GM12891 (cell line): ENCODE measurements around the gene DDX10.

Experiments
- DNase-seq: peaks from one replicate; pipeline ENCODE4 v3.0.0; 2011; ENCODE audit warnings: low spot score; ENCODE audit not compliant: insufficient read length
- FAIRE-seq: peaks from 2 replicates; lab custom pipeline; 2011; peaks lifted over from hg19 to GRCh38; lab: Jason Lieb, UNC
- PAX5 ChIP-seq: IDR thresholded peaks from 2 replicates; pipeline ENCODE4 v1.6.1; 2011; ENCODE audit warnings: low read length, moderate library complexity, mild to moderate bottlenecking; ENCODE audit not compliant: insufficient read depth, severe bottlenecking
- POLR2A ChIP-seq: IDR thresholded peaks from 2 replicates; pipeline ENCODE4 v1.6.1; 2011; ENCODE audit warnings: low read depth, low read length, control low read depth
- POLR2AphosphoS5 ChIP-seq: IDR thresholded peaks from 2 replicates; pipeline ENCODE4 v1.6.1; 2011; ENCODE audit warnings: low read depth, low read length, control low read depth
- POU2F2 ChIP-seq: IDR thresholded peaks from 2 replicates; pipeline ENCODE4 v1.6.1; 2011; ENCODE audit warnings: low read depth, mild to moderate bottlenecking, control low read depth, low read length, moderate library complexity
- SPI1 ChIP-seq: IDR thresholded peaks from 2 replicates; pipeline ENCODE4 v1.6.1; 2011; ENCODE audit warnings: low read depth, low read length, control low read depth
- TAF1 ChIP-seq: IDR thresholded peaks from 2 replicates; pipeline ENCODE4 v1.6.1; 2011; ENCODE audit warnings: low read depth, low read length, control low read depth

DDX10 gene

DNA sequence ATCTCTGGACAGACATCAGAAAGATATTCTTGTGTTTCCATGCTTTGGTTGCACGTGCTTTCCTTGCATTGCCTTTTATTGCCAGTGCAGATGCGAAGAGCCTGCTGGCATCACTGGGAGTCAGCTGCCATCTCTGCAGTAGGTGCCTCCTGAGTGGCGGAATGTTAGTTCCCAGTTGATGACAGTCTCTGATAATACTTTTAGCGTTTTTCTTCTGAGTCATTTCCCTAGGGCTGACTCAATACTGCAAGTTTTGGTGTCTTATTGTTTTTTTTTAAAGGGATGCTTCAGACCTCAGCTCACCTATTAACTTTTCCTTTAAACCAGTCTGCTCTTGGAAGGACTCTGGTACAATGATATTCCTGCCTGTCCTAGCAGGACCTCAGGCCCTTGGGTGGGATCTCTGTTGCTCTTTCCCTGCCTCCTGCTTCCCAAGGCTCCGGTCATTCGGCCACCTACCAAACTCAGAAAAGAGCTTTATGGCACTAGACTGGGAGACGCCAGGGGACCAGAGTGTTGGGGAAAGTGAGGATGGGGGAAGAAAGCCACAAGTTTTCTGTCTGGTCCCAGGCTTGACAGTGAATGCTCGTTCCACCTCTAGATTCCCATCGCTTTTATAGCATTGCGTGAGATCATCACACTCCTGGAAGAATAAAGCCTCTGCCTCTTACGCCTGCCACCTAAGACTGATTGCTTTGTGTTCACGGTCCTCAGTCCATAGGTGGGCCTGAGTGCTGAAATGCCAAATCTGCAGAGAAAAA is 308.7 kb downstream of the DDX10 start:
- FAIRE-seq (no peak), DNase-seq (no peak)
- TF ChIP-seq PAX5 (no peak), POLR2A (no peak), SPI1 (no peak), TAF1 (no peak), POU2F2 (no peak), POLR2AphosphoS5 (no peak)

DNA sequence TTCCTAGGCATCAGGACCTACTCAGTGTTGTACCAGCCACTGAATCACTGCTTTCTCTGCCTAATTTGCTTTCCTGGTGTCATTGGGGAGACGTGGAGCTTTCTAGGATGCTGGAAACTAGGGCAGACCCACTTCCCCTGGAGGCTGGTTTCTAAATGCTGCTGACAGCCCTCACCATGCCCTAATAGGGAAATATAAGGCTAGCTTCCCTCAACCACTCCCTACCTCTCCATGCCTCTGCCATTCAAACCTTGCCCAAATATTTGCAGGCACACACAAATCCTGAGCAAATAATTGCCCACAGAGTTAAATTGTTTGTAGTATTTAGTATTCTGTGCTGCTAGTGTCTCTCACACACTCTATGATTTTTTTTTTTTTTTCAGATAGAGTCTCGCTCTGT is 310.2 kb downstream of the DDX10 start:
- no peak for DNase-seq
- FAIRE-seq, result no peak
- no peak for TF ChIP-seq SPI1
- TF ChIP-seq POU2F2, result no peak
- TF ChIP-seq TAF1, result no peak
- TF ChIP-seq POLR2AphosphoS5, result no peak
- TF ChIP-seq PAX5, result no peak
- no peak for TF ChIP-seq POLR2A

DNA sequence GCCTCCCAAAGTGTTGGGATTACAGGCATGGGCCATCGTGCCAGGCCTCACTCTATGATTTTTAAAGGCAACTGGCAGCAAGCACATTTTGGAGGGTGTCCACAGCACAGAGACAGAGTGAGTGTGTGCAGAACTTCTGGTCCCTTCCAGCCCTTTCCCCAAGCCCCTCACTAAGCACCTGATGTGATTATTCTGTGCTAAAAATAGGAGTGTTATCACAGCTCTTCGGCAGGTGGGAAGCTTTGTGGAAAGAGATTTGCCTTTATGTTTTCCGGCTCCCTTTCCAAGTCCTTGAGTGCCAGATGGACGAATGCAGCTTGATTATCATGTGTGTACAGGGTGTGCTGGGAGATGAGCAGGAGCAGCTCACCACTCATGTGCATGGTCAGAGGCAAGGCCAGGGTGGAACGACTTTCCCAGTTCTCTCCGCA is 310.8 kb downstream of the DDX10 start:
- FAIRE-seq, result no peak
- DNase-seq, result no peak
- no peak for TF ChIP-seq TAF1
- TF ChIP-seq POU2F2, result no peak
- TF ChIP-seq POLR2AphosphoS5, result no peak
- TF ChIP-seq POLR2A, result no peak
- TF ChIP-seq SPI1, result no peak
- TF ChIP-seq PAX5, result no peak

DNA sequence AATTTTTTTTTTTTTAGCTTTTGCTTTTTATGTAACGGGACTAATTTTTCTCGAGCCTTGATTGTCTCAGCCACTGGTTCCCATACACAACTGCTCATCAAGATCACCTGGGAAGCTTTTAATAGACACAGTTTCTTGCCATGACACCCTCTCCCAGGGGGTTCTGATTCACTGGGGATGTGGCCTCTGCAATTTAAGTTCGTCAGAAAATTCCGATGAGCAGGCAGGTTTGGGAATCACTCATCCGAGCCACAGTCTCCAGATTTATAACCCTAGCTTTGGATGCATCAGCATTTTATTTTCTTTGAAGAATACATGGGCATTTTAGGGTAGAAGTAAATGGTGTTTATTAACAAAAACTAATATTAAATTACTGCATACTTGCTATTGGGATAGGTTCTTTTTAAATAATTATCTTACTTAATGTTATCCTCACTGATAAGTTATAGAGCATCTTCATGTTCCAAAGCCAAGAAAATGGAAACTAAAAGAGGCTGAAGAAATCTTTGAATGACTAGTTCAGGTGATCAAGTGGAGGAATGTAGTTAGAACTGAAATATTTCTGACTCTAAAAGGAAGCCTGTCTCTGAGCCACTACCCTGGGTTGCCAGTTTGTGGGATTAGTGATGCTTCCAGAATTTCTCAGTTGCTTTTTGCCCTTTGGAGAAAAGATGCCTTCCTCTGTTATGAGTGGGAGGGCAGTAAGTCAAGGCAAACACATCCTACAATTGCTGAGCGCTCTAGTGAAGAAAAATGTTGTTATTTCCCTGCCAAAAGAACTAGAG is 319.0 kb downstream of the DDX10 start:
- no peak for TF ChIP-seq TAF1
- TF ChIP-seq PAX5, result no peak
- no peak for TF ChIP-seq SPI1
- TF ChIP-seq POU2F2, result no peak
- TF ChIP-seq POLR2A, result no peak
- TF ChIP-seq POLR2AphosphoS5, result no peak
- no peak for DNase-seq
- no peak for FAIRE-seq

DNA sequence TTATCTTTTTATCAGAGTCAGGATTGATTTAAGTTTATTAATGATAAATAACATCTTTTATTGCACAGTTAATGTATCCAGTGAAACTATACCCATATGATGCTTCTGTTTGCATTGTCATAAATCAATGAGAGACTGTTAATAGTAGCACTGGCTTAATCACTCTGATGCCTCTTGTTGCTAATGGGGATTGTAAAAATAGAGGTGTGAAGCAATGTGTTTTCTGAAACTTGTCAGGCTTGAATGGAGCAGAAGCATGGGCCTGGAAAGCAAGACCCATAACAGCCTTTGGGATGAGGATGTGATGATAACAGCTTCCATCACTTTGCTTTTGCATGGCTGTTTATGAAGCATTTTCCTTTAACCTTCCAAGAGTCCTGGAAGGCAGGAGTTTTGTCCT is 319.7 kb downstream of the DDX10 start:
- no peak for DNase-seq
- no peak for FAIRE-seq
- no peak for TF ChIP-seq POLR2A
- TF ChIP-seq SPI1, result no peak
- no peak for TF ChIP-seq PAX5
- no peak for TF ChIP-seq POLR2AphosphoS5
- no peak for TF ChIP-seq POU2F2
- no peak for TF ChIP-seq TAF1

DNA sequence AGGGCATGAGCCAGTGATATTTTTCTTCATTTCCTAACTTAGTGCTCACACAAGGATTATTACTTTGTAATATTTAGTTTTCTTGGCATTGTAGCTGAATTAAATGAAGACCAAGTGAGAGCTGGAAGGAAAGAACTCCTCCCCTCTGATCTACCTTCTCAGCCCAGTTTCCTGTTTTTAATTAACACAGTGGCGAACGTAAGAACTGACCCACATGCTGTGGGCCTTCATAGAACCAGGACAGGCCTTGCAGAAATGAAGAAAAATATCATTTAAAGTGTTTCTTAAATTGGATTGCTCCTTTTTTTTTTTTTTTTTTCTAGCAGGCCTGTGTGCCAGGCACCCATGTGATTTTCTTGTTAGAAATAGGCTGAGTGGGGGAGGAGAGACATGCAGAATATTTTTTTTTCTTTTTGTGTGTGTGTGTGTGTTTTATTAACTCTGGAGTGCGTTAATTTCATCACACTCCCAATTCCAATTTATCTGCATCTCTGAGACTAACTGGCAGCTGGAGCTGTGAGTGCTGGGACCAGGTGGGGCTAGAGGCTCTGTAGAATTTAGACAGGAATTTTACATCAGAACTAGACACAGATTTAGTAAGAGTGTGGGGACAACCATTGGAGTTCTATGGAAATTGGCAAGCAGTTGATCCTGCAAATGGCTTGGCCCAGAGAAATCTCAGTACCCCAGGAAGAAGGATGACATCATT is 320.5 kb downstream of the DDX10 start:
- no peak for DNase-seq
- TF ChIP-seq POLR2A (no peak), TAF1 (no peak), SPI1 (no peak), PAX5 (no peak), POU2F2 (no peak), POLR2AphosphoS5 (no peak)
- no peak for FAIRE-seq

DNA sequence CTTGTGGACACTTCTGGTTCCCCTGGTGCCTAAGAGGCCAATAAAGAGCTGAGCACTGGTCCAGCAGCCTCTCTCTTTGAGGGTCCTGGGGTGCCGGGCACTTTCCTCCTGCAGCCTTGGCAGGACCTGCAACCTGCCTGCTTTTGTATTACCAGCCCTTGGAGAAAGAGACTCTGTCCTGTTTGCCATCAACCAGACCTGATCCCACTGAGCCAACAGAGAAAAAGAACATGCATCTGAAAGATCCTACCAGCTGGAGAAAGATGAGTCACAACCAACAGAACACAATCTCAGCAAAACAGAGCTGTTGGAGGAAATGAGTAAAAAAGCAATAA is 321.0 kb downstream of the DDX10 start:
- DNase-seq (no peak), FAIRE-seq (no peak)
- no peak for TF ChIP-seq TAF1
- no peak for TF ChIP-seq SPI1
- TF ChIP-seq POLR2A, result no peak
- no peak for TF ChIP-seq POU2F2
- TF ChIP-seq POLR2AphosphoS5, result no peak
- no peak for TF ChIP-seq PAX5
